Panc1 (cell line): ENCODE data around the gene MAP2. TPM values are rescaled to one million over a fixed set of nuclear protein-coding genes. Genes with fewer than 3 reads are reported as not detected.

ENCODE experiments used
- ATAC-seq: fragments of 200-7000 bp; cut with Tn5 transposase; 2 replicates; pipeline ENCODE4 v1.9.1; 2020; ENCODE audit warnings: mild to moderate bottlenecking, moderate library complexity
- BruUV-seq: library from RNA; stranded (reverse); fragments of 400-500 nt; replicated peaks from 2 replicates; lab custom pipeline; 2021; lab: Mats Ljungman, UMichigan
- CTCF ChIA-PET: fragments of 300-600 bp; sonication (Branson Sonifier 250); formaldehyde crosslinking; loops from one replicate; lab custom pipeline; 2022; ENCODE audit warnings: antibody characterized with exemption; lab: Charles Lee
- POLR2A ChIA-PET: fragments of 300-600 bp; sonication (Branson Sonifier 250); formaldehyde crosslinking; loops from one replicate; lab custom pipeline; 2022; ENCODE audit warnings: antibody characterized with exemption; lab: Charles Lee
- DNase-seq: peaks from one replicate; pipeline ENCODE4 v3.0.0-alpha.2; 2010; ENCODE audit warnings: low read depth, low spot score
- H3K27ac ChIP-seq: 2 replicates; pipeline ENCODE4 v1.5.1; 2011; ENCODE audit warnings: mild to moderate bottlenecking, low read length, inconsistent platforms
- H3K27me3 ChIP-seq: fragments of 200-500 bp; sonication (Bioruptor generic); 2 replicates; pipeline ENCODE4 v1.6.0; 2014; ENCODE audit warnings: low read length, inconsistent platforms; ENCODE audit not compliant: control insufficient read depth, insufficient read depth
- H3K36me3 ChIP-seq: fragments of 200-500 bp; sonication (Bioruptor generic); 2 replicates; pipeline ENCODE4 v1.5.1; 2014; ENCODE audit warnings: inconsistent platforms, mild to moderate bottlenecking, low read length, moderate library complexity; ENCODE audit not compliant: control insufficient read depth, insufficient read depth
- H3K4me1 ChIP-seq: 2 replicates; pipeline ENCODE4 v1.5.1; 2011; ENCODE audit warnings: inconsistent platforms, mild to moderate bottlenecking, low read length, moderate library complexity; ENCODE audit not compliant: control insufficient read depth, insufficient read depth
- H3K4me3 ChIP-seq, 2 experiments: 2 replicates each; pipeline ENCODE4 v1.5.1; 2011 to 2012; ENCODE audit warnings: low read depth in 2 of 2, low read length in 2 of 2, mild to moderate bottlenecking in 2 of 2, inconsistent platforms in 1 of 2, moderate library complexity in 1 of 2
- H3K9me3 ChIP-seq: fragments of 200-500 bp; sonication (Bioruptor generic); 2 replicates; pipeline ENCODE4 v1.5.1; 2014; ENCODE audit warnings: low read depth, mild to moderate bottlenecking, inconsistent platforms, low read length, moderate library complexity; ENCODE audit not compliant: control insufficient read depth, insufficient read depth
- CTCF ChIP-seq: fragments of 450-650 bp; IDR thresholded peaks from 2 replicates; pipeline ENCODE4 v1.5.1; 2017; ENCODE audit warnings: mild to moderate bottlenecking
- POLR2AphosphoS5 ChIP-seq: IDR thresholded peaks from 2 replicates; pipeline ENCODE4 v1.6.1; 2012; ENCODE audit warnings: mild to moderate bottlenecking, low read depth, low read length, moderate library complexity
- REST ChIP-seq, 2 experiments: IDR thresholded peaks; 2 replicates each; pipeline ENCODE4 v1.6.1; 2011 to 2012; ENCODE audit warnings: low read depth in 2 of 2, control low read depth in 1 of 2, low read length in 1 of 2, mild to moderate bottlenecking in 1 of 2, moderate library complexity in 1 of 2; ENCODE audit not compliant: insufficient read depth in 1 of 2
- SIN3A ChIP-seq: IDR thresholded peaks from 2 replicates; pipeline ENCODE4 v1.6.1; 2012; ENCODE audit warnings: low read depth, mild to moderate bottlenecking, low read length, moderate library complexity, borderline replicate concordance; ENCODE audit not compliant: insufficient read depth
- TCF7L2 ChIP-seq: IDR thresholded peaks from 2 replicates; pipeline ENCODE4 v1.6.1; 2011; ENCODE audit warnings: mild to moderate bottlenecking, low read depth, low read length, inconsistent platforms
- in situ Hi-C: cut with HindIII; loops from 2 replicates; pipeline ENCODE4 v1.10.0; 2016; ENCODE audit warnings: low sequenced_read_pairs, low pct_unique_long_range_greater_than_20kb
- intact Hi-C: fragments of 100-400 bp; cut with micrococcal nuclease; formaldehyde crosslinking; loops from one replicate; pipeline ENCODE4 v1.10.0; 2022; ENCODE audit not compliant: unreplicated experiment
- total RNA-seq: library from RNA; stranded (reverse); gene quantifications from one replicate; pipeline ENCODE4 v1.2.1, GENCODE V29; 2021; ENCODE audit not compliant: unreplicated experiment

The MAP2 gene
- total RNA-seq, 1 experiment from 2014 or later, result 44.9 TPM

- intact Hi-C loops, result loop anchor here (2.0 to 10.0 kb wide), 4 partner anchors 89 to 1027 kb away; no protein-coding TSS in a partner anchor
- TF ChIP-seq SIN3A (no peak), TCF7L2 (no peak), POLR2AphosphoS5 (no peak), CTCF (no peak), REST (IDR thresholded peaks at IDR 0.05; ENCODE audit: insufficient read depth in 1 of 2, low read depth in 2 of 2, low read length in 1 of 2) (no peak)
- Histone ChIP-seq H3K36me3 (no peaks in the 10 kb centered on the region), H3K27me3 (no peaks in the 10 kb centered on the region), H3K27ac (peak overlapping the region; percentile 79), H3K4me1 (peaks cover 10% of the 10 kb centered on the region), H3K9me3 (no peaks in the 10 kb centered on the region; the same call in 1 of the 2 replicates), H3K4me3 (peak overlapping the region; percentile 86 to 90)
- POLR2A ChIA-PET, result no interaction called here
- DNase-seq (no peak), ATAC-seq (peak; percentile 44)
- in situ Hi-C loops, result no loop called here
- CTCF ChIA-PET, result interaction anchor here (0.5 to 1.7 kb wide), 10 partner anchors 80 to 1731 kb away, joined by 3 to 10 read pairs (median 4); partner anchors contain the start of gene PTH2R
- BruUV-seq, result no TSS peak
Observed at GRCh38 chr2:209424199-209424701, 403 bp downstream of the MAP2 start.

GRCh38 chr2:209424781-209425470 is 1.1 kb downstream of the MAP2 start:
- no peak for TF ChIP-seq POLR2AphosphoS5
- no peak for TF ChIP-seq CTCF
- TF ChIP-seq TCF7L2, result no peak
- no peak for TF ChIP-seq REST (IDR thresholded peaks at IDR 0.05; ENCODE audit: insufficient read depth in 1 of 2, low read depth in 2 of 2, low read length in 1 of 2)
- TF ChIP-seq SIN3A, result no peak
- ATAC-seq (no peak), DNase-seq (no peak)
- Histone ChIP-seq H3K27me3 (no peaks in the 10 kb centered on the region), H3K4me1 (peaks cover 10% of the 10 kb centered on the region), H3K27ac (peak overlapping the region; percentile 79), H3K36me3 (no peaks in the 10 kb centered on the region), H3K9me3 (no peaks in the 10 kb centered on the region; the same call in 1 of the 2 replicates), H3K4me3 (peak overlapping the region; percentile 86 to 90)
- CTCF ChIA-PET, result interaction anchor here (0.7 to 1.7 kb wide), 8 partner anchors 75 to 1018 kb away, joined by 3 to 10 read pairs (median 4); partner anchors contain the start of gene PTH2R
- BruUV-seq, result no TSS peak
- in situ Hi-C loops (no loop called here), intact Hi-C loops (loop anchor here (1.0 to 10.0 kb wide), 6 partner anchors 90 to 1028 kb away; no protein-coding TSS in a partner anchor)
- POLR2A ChIA-PET, result interaction anchor here (0.6 kb wide), 2 partner anchors 98 to 115 kb away, joined by 5 to 13 read pairs; no protein-coding TSS in a partner anchor
